Gastrocnemius medialis (tissue), 4 donors: ENCODE measurements around the gene CSNK2A1. TPM values are rescaled to one million over a fixed set of nuclear protein-coding genes. Genes with fewer than 3 reads are reported as not detected.

Source experiments
- ATAC-seq, 2 donors: fragments of 150-250 bp; one replicate each; pipeline ENCODE4 v1.9.1; 2016
- DNase-seq, 2 donors: peaks; one replicate each; pipeline ENCODE4 v3.0.0-alpha.2; 2019
- H3K27ac ChIP-seq, 4 donors: fragments of 200-600 bp; sonication (generic); 1 replicate in 1 of 4; 2 replicates in 3 of 4; pipeline ENCODE4 v1.5.1; 2016 to 2018; ENCODE audit warnings: mild to moderate bottlenecking in 2 of 4, moderate library complexity in 1 of 4
- H3K27me3 ChIP-seq, 3 donors: fragments of 200-600 bp; sonication (generic) in 2 of 3; 1 replicate in 1 of 3; 2 replicates in 2 of 3; pipeline versions ENCODE4 v1.5.1 to v1.6.0; 2016 to 2019; ENCODE audit warnings: mild to moderate bottlenecking in 1 of 3, moderate library complexity in 1 of 3
- H3K36me3 ChIP-seq, 2 donors: fragments of 200-600 bp; sonication (generic) in 1 of 2; one replicate each; pipeline ENCODE4 v1.5.1; 2017 to 2018
- H3K4me1 ChIP-seq, 2 donors: fragments of 200-600 bp; sonication (generic) in 1 of 2; one replicate each; pipeline ENCODE4 v1.5.1; 2016 to 2017; ENCODE audit warnings: mild to moderate bottlenecking in 2 of 2
- H3K4me3 ChIP-seq, 4 donors: fragments of 200-600 bp; sonication (generic) in 3 of 4; 1 replicate in 1 of 4; 2 replicates in 3 of 4; pipeline ENCODE4 v1.5.1; 2016 to 2019; ENCODE audit warnings: mild to moderate bottlenecking in 2 of 4
- H3K9me3 ChIP-seq, 3 donors: fragments of 200-600 bp; sonication (generic) in 2 of 3; 1 replicate in 1 of 3; 2 replicates in 2 of 3; pipeline ENCODE4 v1.5.1; 2016 to 2019
- CTCF ChIP-seq, 5 experiments: fragments of 450-650 bp in 3 of 5; fragments of 200-600 bp in 2 of 5; sonication (generic) in 2 of 5; IDR thresholded peaks in 4 of 5; conservative IDR thresholded peaks in 1 of 5; 1 replicate in 4 of 5; 2 replicates in 1 of 5; pipeline ENCODE4 v1.5.1; 2016 to 2019; ENCODE audit warnings: antibody characterized with exemption in 5 of 5, mild to moderate bottlenecking in 3 of 5, moderate library complexity in 3 of 5
- POLR2A ChIP-seq, 2 donors: fragments of 450-650 bp; IDR thresholded peaks; one replicate each; pipeline ENCODE4 v1.6.1; 2017; ENCODE audit warnings: antibody characterized with exemption in 2 of 2, mild to moderate bottlenecking in 2 of 2, moderate library complexity in 2 of 2
- in situ Hi-C, 4 donors: fragments of 200-750 bp; cut with MboI; loops; one replicate each; pipeline versions ENCODE4 v1.15.0 to v1.8.0; 2017; ENCODE audit warnings: low sequenced_read_pairs in 4 of 4
- intact Hi-C: fragments of 100-400 bp; cut with DNase I; formaldehyde crosslinking; loops from one replicate; pipeline ENCODE4 v1.15.1; 2023; ENCODE audit warnings: low total_unique reads
- total RNA-seq, 4 donors: library from RNA; depleted of rRNA; stranded (reverse); fragments of >200 nt; gene quantifications; one replicate each; pipeline versions ENCODE4 v1.1.0 to v1.2.3, GENCODE V29; 2016

Gene CSNK2A1
- total RNA-seq, 4 donors from 2014 or later = 108 to 180 (median 157) TPM

GRCh38 chr20:540391-541201, 3.0 kb downstream of the CSNK2A1 start:
- no peaks in the 10 kb centered on the region for H3K36me3 ChIP-seq
- in situ Hi-C loops = loop anchor here in 1 of 4 donors (10.0 kb wide), 1 partner anchor 114 kb away; the partner anchor contains the start of gene SRXN1
- H3K9me3 ChIP-seq = no peaks in the 10 kb centered on the region
- H3K4me1 ChIP-seq = peaks cover 46 to 50% of the 10 kb centered on the region in 2 donors
- H3K27ac ChIP-seq = peak overlapping the region in 3 of 4 donors; percentile 7 to 30 (median 19)
- no peak for TF ChIP-seq POLR2A (IDR thresholded peaks at IDR 0.05)
- no peak for TF ChIP-seq CTCF (IDR thresholded peaks at IDR 0.05 in 4 of 5, conservative IDR thresholded peaks at IDR 0.05 in 1 of 5)
- no peak overlapping the region for H3K4me3 ChIP-seq
- no peaks in the 10 kb centered on the region for H3K27me3 ChIP-seq
- DNase-seq = no peak
- ATAC-seq = no peak
- intact Hi-C loops = loop anchor here (5.0 to 10.0 kb wide), 4 partner anchors 112 to 574 kb away; partner anchors contain the start of genes PSMF1, RBCK1 and SRXN1

GRCh38 chr20:539848-540247, 3.7 kb downstream of the CSNK2A1 start:
- Histone ChIP-seq H3K4me1 (peaks cover 46 to 57% of the 10 kb centered on the region in 2 donors), H3K27ac (peak overlapping the region in 3 of 4 donors; percentile 7 to 30 (median 19)), H3K9me3 (no peaks in the 10 kb centered on the region), H3K36me3 (no peaks in the 10 kb centered on the region), H3K27me3 (no peaks in the 10 kb centered on the region), H3K4me3 (no peak overlapping the region)
- in situ Hi-C loops (loop anchor here in 1 of 4 donors (10.0 kb wide), 1 partner anchor 115 kb away; the partner anchor contains the start of gene SRXN1), intact Hi-C loops (loop anchor here (5.0 to 10.0 kb wide), 4 partner anchors 112 to 575 kb away; partner anchors contain the start of genes PSMF1, RBCK1 and SRXN1)
- ATAC-seq (no peak), DNase-seq (no peak)
- TF ChIP-seq POLR2A (IDR thresholded peaks at IDR 0.05) = no peak
- TF ChIP-seq CTCF (IDR thresholded peaks at IDR 0.05 in 4 of 5, conservative IDR thresholded peaks at IDR 0.05 in 1 of 5) = no peak

GRCh38 chr20:539191-539590, 4.4 kb downstream of the CSNK2A1 start:
- H3K9me3 ChIP-seq = no peaks in the 10 kb centered on the region
- in situ Hi-C loops = no loop called here
- H3K36me3 ChIP-seq = no peaks in the 10 kb centered on the region
- no peak for DNase-seq
- no peaks in the 10 kb centered on the region for H3K27me3 ChIP-seq
- H3K27ac ChIP-seq = no peak overlapping the region
- peaks cover 45 to 54% of the 10 kb centered on the region in 2 donors for H3K4me1 ChIP-seq
- intact Hi-C loops = no loop called here
- TF ChIP-seq CTCF (IDR thresholded peaks at IDR 0.05 in 4 of 5, conservative IDR thresholded peaks at IDR 0.05 in 1 of 5) = no peak
- TF ChIP-seq POLR2A (IDR thresholded peaks at IDR 0.05) = no peak
- no peak for ATAC-seq
- no peak overlapping the region for H3K4me3 ChIP-seq

- in situ Hi-C loops = no loop called here
- H3K9me3 ChIP-seq = no peaks in the 10 kb centered on the region
- H3K27ac ChIP-seq = no peak overlapping the region
- peaks cover 46 to 58% of the 10 kb centered on the region in 2 donors for H3K4me1 ChIP-seq
- DNase-seq = no peak
- no peak overlapping the region for H3K4me3 ChIP-seq
- no peaks in the 10 kb centered on the region for H3K36me3 ChIP-seq
- no peaks in the 10 kb centered on the region for H3K27me3 ChIP-seq
- intact Hi-C loops = no loop called here
- TF ChIP-seq CTCF (IDR thresholded peaks at IDR 0.05 in 4 of 5, conservative IDR thresholded peaks at IDR 0.05 in 1 of 5) (no peak), POLR2A (IDR thresholded peaks at IDR 0.05) (no peak)
- ATAC-seq = no peak
Observed at GRCh38 chr20:537983-538382, 5.6 kb downstream of the CSNK2A1 start.
